H1 (cell line): Measurements from ENCODE around the gene ZNF182. TPM values are rescaled to one million over a fixed set of nuclear protein-coding genes. Genes with fewer than 3 reads are reported as not detected.

Source experiments
- CTCF ChIA-PET: fragments of 300-600 bp; sonication (Branson Sonifier 250); formaldehyde crosslinking; loops from one replicate; lab custom pipeline; 2021; ENCODE audit not compliant: partially characterized antibody; lab: Charles Lee
- POLR2A ChIA-PET: fragments of 300-600 bp; sonication (Branson Sonifier 250); formaldehyde crosslinking; loops from one replicate; lab custom pipeline; 2021; ENCODE audit warnings: inconsistent platforms; ENCODE audit not compliant: partially characterized antibody; lab: Charles Lee
- DNase-seq, 2 experiments: peaks; one replicate each; pipeline versions ENCODE4 v3.0.0 to v3.0.0-alpha.2; 2010 to 2022; ENCODE audit warnings: low spot score in 2 of 2, low read depth in 1 of 2, mixed read lengths in 1 of 2
- FAIRE-seq: peaks from 2 replicates; lab custom pipeline; 2011; peaks lifted over from hg19 to GRCh38; lab: Jason Lieb, UNC
- H2AFZ ChIP-seq: 2 replicates; pipeline ENCODE4 v1.8.1; 2012; ENCODE audit warnings: low read length, inconsistent platforms
- H2AK5ac ChIP-seq: 2 replicates; pipeline ENCODE4 v1.6.1; 2013; ENCODE audit warnings: low read depth, low read length
- H2BK120ac ChIP-seq: replicated peaks from 2 replicates; pipeline ENCODE3; 2013; ENCODE audit warnings: low read depth, low read length, inconsistent platforms
- H2BK12ac ChIP-seq: 2 replicates; pipeline ENCODE4 v1.6.1; 2013; ENCODE audit warnings: low read depth, low read length
- H2BK15ac ChIP-seq: 2 replicates; pipeline ENCODE4 v1.6.1; 2013; ENCODE audit warnings: low read length
- H2BK20ac ChIP-seq: 2 replicates; pipeline ENCODE4 v1.6.1; 2013; ENCODE audit warnings: low read length
- H2BK5ac ChIP-seq: 2 replicates; pipeline ENCODE4 v1.6.1; 2013; ENCODE audit warnings: low read depth, low read length
- H3K14ac ChIP-seq: 2 replicates; pipeline ENCODE4 v1.6.1; 2013; ENCODE audit warnings: inconsistent platforms; ENCODE audit not compliant: insufficient read length
- H3K18ac ChIP-seq: 2 replicates; pipeline ENCODE4 v1.6.1; 2013; ENCODE audit warnings: low read length; ENCODE audit errors: extremely low read depth
- H3K23ac ChIP-seq: 2 replicates; pipeline ENCODE4 v1.6.1; 2013; ENCODE audit warnings: inconsistent platforms; ENCODE audit not compliant: insufficient read length
- H3K23me2 ChIP-seq: 2 replicates; pipeline ENCODE4 v1.6.1; 2013; ENCODE audit warnings: low read depth, low read length
- H3K27ac ChIP-seq: 2 replicates; pipeline ENCODE4 v1.6.1; 2011; ENCODE audit warnings: low read depth, low read length, inconsistent platforms
- H3K27me3 ChIP-seq, 4 experiments: replicated peaks in 1 of 4; 1 replicate in 1 of 4; 2 replicates in 3 of 4; pipeline versions ENCODE4 v1.6.1 to v1.8.1; 2011 to 2013; ENCODE audit warnings: low read length in 3 of 4, mild to moderate bottlenecking in 3 of 4, inconsistent platforms in 2 of 4, mixed read lengths in 2 of 4, moderate library complexity in 1 of 4; ENCODE audit not compliant: control insufficient read depth in 3 of 4, insufficient read depth in 3 of 4; ENCODE audit errors: extremely low read depth in 1 of 4
- H3K36me3 ChIP-seq, 4 experiments: 2 replicates each; pipeline versions ENCODE4 v1.6.1 to v1.8.1; 2011 to 2013; ENCODE audit warnings: mild to moderate bottlenecking in 4 of 4, low read length in 3 of 4, moderate library complexity in 2 of 4, control low read depth in 1 of 4, inconsistent platforms in 1 of 4; ENCODE audit not compliant: insufficient read depth in 4 of 4, control insufficient read depth in 2 of 4
- H3K4ac ChIP-seq: replicated peaks from 2 replicates; pipeline ENCODE3; 2013; ENCODE audit warnings: low read length, low read depth, mixed read lengths, inconsistent platforms; ENCODE audit not compliant: insufficient read length
- H3K4me1 ChIP-seq, 4 experiments: replicated peaks in 1 of 4; 1 replicate in 1 of 4; 2 replicates in 3 of 4; pipeline versions ENCODE4 v1.6.1 to v1.8.1; 2011 to 2013; ENCODE audit warnings: low read length in 3 of 4, inconsistent platforms in 2 of 4, mixed read lengths in 1 of 4; ENCODE audit not compliant: insufficient read depth in 4 of 4, control insufficient read depth in 3 of 4
- H3K4me2 ChIP-seq, 2 experiments: 2 replicates each; pipeline versions ENCODE4 v1.6.1 to v1.8.1; 2011 to 2013; ENCODE audit warnings: low read depth in 2 of 2, low read length in 2 of 2, control low read depth in 1 of 2, inconsistent platforms in 1 of 2, mild to moderate bottlenecking in 1 of 2; ENCODE audit not compliant: insufficient read depth in 1 of 2
- H3K4me3 ChIP-seq, 4 experiments: fragments of 200-600, 300-600 bp in 1 of 4; sonication (generic), shearing (Covaris generic), sonication (Bioruptor Twin) in 1 of 4; 2 replicates each; pipeline versions ENCODE4 v1.5.1 to v1.8.1; 2011 to 2016; ENCODE audit warnings: low read length in 4 of 4, low read depth in 3 of 4, control low read depth in 2 of 4, inconsistent platforms in 2 of 4, mild to moderate bottlenecking in 2 of 4, mixed read lengths in 1 of 4, moderate library complexity in 1 of 4; ENCODE audit not compliant: insufficient read depth in 2 of 4; ENCODE audit errors: extremely low read depth in 1 of 4
- H3K56ac ChIP-seq: replicated peaks from 2 replicates; pipeline ENCODE3; 2013; ENCODE audit warnings: low read depth, mild to moderate bottlenecking, mixed read lengths, low read length, inconsistent platforms; ENCODE audit not compliant: insufficient read length
- H3K79me1 ChIP-seq: 2 replicates; pipeline ENCODE4 v1.6.1; 2013; ENCODE audit warnings: low read depth, low read length, control low read depth
- H3K79me2 ChIP-seq, 2 experiments: 2 replicates each; pipeline versions ENCODE4 v1.6.1 to v1.8.1; 2012 to 2013; ENCODE audit warnings: low read length in 2 of 2, mild to moderate bottlenecking in 2 of 2, inconsistent platforms in 1 of 2; ENCODE audit not compliant: insufficient read depth in 2 of 2, control insufficient read depth in 1 of 2
- H3K9ac ChIP-seq, 4 experiments: replicated peaks in 1 of 4; 1 replicate in 1 of 4; 2 replicates in 3 of 4; pipeline versions ENCODE4 v1.6.1 to v1.8.1; 2011 to 2013; ENCODE audit warnings: low read depth in 3 of 4, low read length in 3 of 4, control low read depth in 2 of 4, mild to moderate bottlenecking in 2 of 4, moderate library complexity in 2 of 4, inconsistent platforms in 1 of 4; ENCODE audit errors: extremely low read depth in 1 of 4
- H3K9me3 ChIP-seq, 2 experiments: 2 replicates each; pipeline versions ENCODE4 v1.6.1 to v1.8.1; 2012 to 2013; ENCODE audit warnings: mild to moderate bottlenecking in 2 of 2, moderate library complexity in 2 of 2, control low read depth in 1 of 2, inconsistent platforms in 1 of 2, low read depth in 1 of 2, low read length in 1 of 2, mixed read lengths in 1 of 2; ENCODE audit not compliant: insufficient read depth in 2 of 2
- H4K20me1 ChIP-seq, 2 experiments: replicated peaks in 1 of 2; 2 replicates each; pipeline versions ENCODE3 to v1.8.1; 2011 to 2013; ENCODE audit warnings: inconsistent platforms in 2 of 2, low read length in 2 of 2, mild to moderate bottlenecking in 1 of 2; ENCODE audit not compliant: insufficient read depth in 2 of 2, control insufficient read depth in 1 of 2
- H4K5ac ChIP-seq: 2 replicates; pipeline ENCODE4 v1.6.1; 2013; ENCODE audit warnings: low read length, low read depth, mixed read lengths, inconsistent platforms; ENCODE audit not compliant: insufficient read length
- H4K8ac ChIP-seq: 2 replicates; pipeline ENCODE4 v1.8.0; 2013; ENCODE audit warnings: mild to moderate bottlenecking, moderate library complexity, low read length, inconsistent platforms; ENCODE audit not compliant: insufficient read depth; ENCODE audit errors: extremely low read depth
- H4K91ac ChIP-seq: replicated peaks from 2 replicates; pipeline ENCODE3; 2013; ENCODE audit warnings: low read length, mixed read lengths, inconsistent platforms; ENCODE audit not compliant: insufficient read length
- BCL11A ChIP-seq, 2 experiments: IDR thresholded peaks; one replicate each; pipeline ENCODE4 v1.6.1; 2011; ENCODE audit warnings: low read depth in 2 of 2, low read length in 2 of 2, mild to moderate bottlenecking in 2 of 2
- GTF2F1 ChIP-seq: IDR thresholded peaks from 2 replicates; pipeline ENCODE4 v1.6.1; 2012; ENCODE audit warnings: low read depth, low read length, improper control_type of control experiment, borderline replicate concordance
- HDAC6 ChIP-seq: IDR thresholded peaks from one replicate; pipeline ENCODE4 v1.7.1; 2012; ENCODE audit warnings: low read depth, mild to moderate bottlenecking, inconsistent platforms, low read length, moderate library complexity
- KDM1A ChIP-seq: fragments of 200-600, 300-600 bp; sonication (generic); IDR thresholded peaks from 2 replicates; pipeline ENCODE4 v1.7.1; 2016; ENCODE audit warnings: mild to moderate bottlenecking, low read length, borderline replicate concordance
- PHF8 ChIP-seq: fragments of 200-600 bp; sonication (generic); conservative IDR thresholded peaks from 2 replicates; pipeline ENCODE4 v1.7.1; 2012; ENCODE audit warnings: low read depth, mild to moderate bottlenecking, inconsistent platforms, low read length, moderate library complexity
- POU5F1 ChIP-seq: IDR thresholded peaks from 2 replicates; pipeline ENCODE4 v1.6.1; 2011; ENCODE audit warnings: low read depth, mild to moderate bottlenecking, low read length, moderate library complexity
- RBBP5 ChIP-seq: IDR thresholded peaks from 2 replicates; pipeline ENCODE4 v1.7.1; 2012; ENCODE audit warnings: low read depth, mild to moderate bottlenecking, inconsistent platforms, low read length, moderate library complexity, borderline replicate concordance
- SP1 ChIP-seq: IDR thresholded peaks from 2 replicates; pipeline ENCODE4 v1.6.1; 2011; ENCODE audit warnings: low read depth, low read length
- SRF ChIP-seq: IDR thresholded peaks from 2 replicates; pipeline ENCODE4 v1.6.1; 2011; ENCODE audit warnings: mild to moderate bottlenecking, low read depth, low read length, moderate library complexity
- SUZ12 ChIP-seq: fragments of 200-600 bp; sonication (generic); IDR thresholded peaks from 2 replicates; pipeline ENCODE4 v1.6.1; 2012; ENCODE audit warnings: mild to moderate bottlenecking, inconsistent platforms, low read length, moderate library complexity, mixed read lengths
- TAF7 ChIP-seq: optimal IDR thresholded peaks from 2 replicates; pipeline ENCODE3; 2011; ENCODE audit warnings: low read depth, mild to moderate bottlenecking, inconsistent platforms, low read length, moderate library complexity, borderline replicate concordance
- TCF12 ChIP-seq: IDR thresholded peaks from 2 replicates; pipeline ENCODE4 v1.6.1; 2011; ENCODE audit warnings: low read depth, mild to moderate bottlenecking, low read length
- ZNF274 ChIP-seq: IDR thresholded peaks from 2 replicates; pipeline ENCODE4 v1.7.0; 2012; ENCODE audit warnings: low read length, borderline replicate concordance; ENCODE audit errors: extremely low read depth
- WGBS, 2 experiments: shearing (Covaris generic) in 1 of 2; methylation state at CpG; one replicate each; pipeline versions ENCODE4 v1.1.6 to v1.1.7; 2013 to 2015; ENCODE audit warnings: low lambda C conversion rate in 2 of 2, mixed read lengths in 2 of 2, inconsistent platforms in 1 of 2, low coverage in 1 of 2, missing lambda C conversion rate in 1 of 2; ENCODE audit not compliant: insufficient replicate concordance in 2 of 2, insufficient coverage in 1 of 2, insufficient read length in 1 of 2; ENCODE audit errors: extremely low coverage in 1 of 2, missing lambda C conversion rate in 1 of 2; 5-methylcytosine and 5-hydroxymethylcytosine counted together
- polyA plus RNA-seq, 7 experiments: library from polyadenylated mRNA; depleted of rRNA in 3 of 7; stranded (reverse) in 5 of 7; unstranded in 2 of 7; fragments of >200 nt in 5 of 7; fragments of 200-250 nt in 2 of 7; gene quantifications; 1 replicate in 5 of 7; 2 replicates in 1 of 7; 4 replicates in 1 of 7; pipeline versions ENCODE4 v1.2.1 to v1.2.3, GENCODE V29; 2011 to 2013; ENCODE audit warnings: missing spikeins in 2 of 7, mixed read lengths in 2 of 7
- total RNA-seq: library from RNA; stranded (reverse); fragmentation: NEBNext Ultra II Directional; extraction: Animal tissue kit (Norgen Biotek cat#: 25700); gene quantifications from 2 replicates; pipeline ENCODE4 v1.2.1, GENCODE V29; 2021
- TF ChIP-seq, protein P1 (sequence below): IDR thresholded peaks from 2 replicates; pipeline ENCODE4 v1.6.1; 2012; ENCODE audit warnings: inconsistent platforms
- TF ChIP-seq, protein P2 (sequence below): IDR thresholded peaks from 2 replicates; pipeline ENCODE4 v1.6.1; 2012; ENCODE audit warnings: inconsistent platforms

Gene ZNF182
- total and polyA plus RNA-seq, 2 of the 8 experiments (the other 6 are each of a cell fraction or from before 2014, with no cell fraction given) = 1.3 to 8.2 TPM

DNA sequence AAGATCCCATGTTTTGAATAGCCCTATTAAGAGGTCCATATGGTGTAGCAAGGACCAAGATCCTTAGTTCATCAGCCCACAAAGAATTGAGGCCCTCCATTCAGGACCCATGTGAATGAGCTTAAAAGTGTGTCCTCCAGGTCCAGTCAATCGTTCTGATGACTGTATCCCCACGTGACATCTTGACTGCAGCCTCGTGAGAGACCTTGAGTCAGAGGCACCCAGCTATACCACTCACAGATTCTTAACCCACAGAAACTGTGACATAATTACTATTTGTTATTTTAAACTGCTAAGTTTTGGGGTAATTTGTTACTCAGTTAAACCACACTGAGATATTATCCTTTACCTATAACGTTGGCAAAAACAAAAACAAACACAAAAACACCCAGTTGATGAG is 62.4 kb downstream of the ZNF182 start:
- Histone ChIP-seq H2BK15ac (no peak overlapping the region), H3K4me1 (no peaks in the 10 kb centered on the region), H2AK5ac (no peak overlapping the region), H3K9ac (no peak overlapping the region), H3K27me3 (no peaks in the 10 kb centered on the region), H2BK20ac (no peak overlapping the region), H3K14ac (no peak overlapping the region), H3K56ac (no peak overlapping the region), H4K91ac (no peak overlapping the region), H4K5ac (no peak overlapping the region), H2AFZ (no peak overlapping the region), H3K18ac (no peak overlapping the region; the same call in 1 of the 2 replicates), H3K79me2 (no peaks in the 10 kb centered on the region), H3K27ac (no peak overlapping the region), H4K20me1 (no peaks in the 10 kb centered on the region), H3K79me1 (no peaks in the 10 kb centered on the region), H3K36me3 (no peaks in the 10 kb centered on the region), H3K4me2 (no peak overlapping the region), H3K23ac (no peak overlapping the region), H4K8ac (no peak overlapping the region), H2BK12ac (no peak overlapping the region), H3K9me3 (no peaks in the 10 kb centered on the region), H3K23me2 (no peaks in the 10 kb centered on the region), H3K4ac (no peak overlapping the region), H2BK120ac (no peak overlapping the region), H3K4me3 (no peak overlapping the region), H2BK5ac (no peak overlapping the region)
- CTCF ChIA-PET = no interaction called here
- DNase-seq (no peak), FAIRE-seq (no peak)
- 79% methylated on average over 4 of the region's 4 CpGs; no CpG with 5 or more reads in 1 of the 2 experiments for WGBS, 2 experiments
- POLR2A ChIA-PET = no interaction called here
- no peak for TF ChIP-seq SRF
- no peak for TF ChIP-seq KDM1A
- TF ChIP-seq HDAC6 = no peak
- no peak for TF ChIP-seq TAF7
- TF ChIP-seq POU5F1 = no peak
- no peak for TF ChIP-seq BCL11A (IDR thresholded peaks at IDR 0.05; ENCODE audit: low read depth in 2 of 2, low read length in 2 of 2)
- TF ChIP-seq TCF12 = no peak
- TF ChIP-seq, protein P1, sequence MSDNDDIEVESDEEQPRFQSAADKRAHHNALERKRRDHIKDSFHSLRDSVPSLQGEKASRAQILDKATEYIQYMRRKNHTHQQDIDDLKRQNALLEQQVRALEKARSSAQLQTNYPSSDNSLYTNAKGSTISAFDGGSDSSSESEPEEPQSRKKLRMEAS = no peak
- no peak for TF ChIP-seq GTF2F1
- TF ChIP-seq, protein P2, sequence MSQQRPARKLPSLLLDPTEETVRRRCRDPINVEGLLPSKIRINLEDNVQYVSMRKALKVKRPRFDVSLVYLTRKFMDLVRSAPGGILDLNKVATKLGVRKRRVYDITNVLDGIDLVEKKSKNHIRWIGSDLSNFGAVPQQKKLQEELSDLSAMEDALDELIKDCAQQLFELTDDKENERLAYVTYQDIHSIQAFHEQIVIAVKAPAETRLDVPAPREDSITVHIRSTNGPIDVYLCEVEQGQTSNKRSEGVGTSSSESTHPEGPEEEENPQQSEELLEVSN = no peak
- TF ChIP-seq RBBP5 = no peak
- no peak for TF ChIP-seq SP1
- TF ChIP-seq ZNF274 = no peak
- TF ChIP-seq SUZ12 = no peak
- TF ChIP-seq PHF8 = no peak
